HG02840 (cell line): ENCODE data around the gene NHSL1.

ENCODE experiments used
- ATAC-seq: cut with Tn5 transposase; IDR thresholded peaks from one replicate; pipeline ENCODE4 v1.9.1; 2021; ENCODE audit warnings: mild to moderate bottlenecking, moderate library complexity, moderate number of reproducible peaks; ENCODE audit not compliant: unreplicated experiment, low FRiP score

The NHSL1 gene

DNA sequence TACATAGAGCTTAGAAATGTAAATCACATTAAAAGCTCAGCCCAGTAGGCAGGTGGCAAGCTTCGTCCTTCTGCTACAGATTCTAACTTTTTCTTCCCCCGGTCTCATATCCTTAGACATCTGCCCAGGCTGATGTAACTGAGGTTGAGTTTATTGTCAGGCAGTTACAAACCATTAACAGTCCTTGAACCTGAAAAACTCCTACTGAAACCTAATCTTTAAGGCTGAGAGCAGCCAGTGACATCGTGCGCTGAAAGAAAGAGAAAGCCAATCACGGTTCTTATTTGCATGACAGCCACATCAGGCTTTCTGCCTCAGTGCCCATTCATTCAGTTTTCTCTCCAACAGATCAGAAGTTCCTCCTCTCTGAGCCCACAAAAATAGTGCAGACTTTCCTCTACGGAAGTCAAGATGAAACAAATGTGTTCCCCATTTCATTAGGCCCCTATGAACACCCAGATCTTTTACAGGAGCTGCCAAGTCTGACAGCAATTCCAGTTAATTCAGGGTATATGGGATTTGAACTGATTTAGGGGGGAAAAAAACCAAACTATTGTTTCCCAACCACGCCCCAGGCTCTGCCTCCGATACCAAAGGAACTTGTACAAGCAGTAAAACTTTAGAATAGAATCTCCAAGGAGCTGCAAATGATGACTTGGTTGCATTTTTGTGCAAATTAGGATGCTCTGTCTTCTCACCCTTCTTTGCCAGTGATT, at the start of gene NHSL1:
NHSL1 (minus strand) TSS at position 192 of the 716 bp plus-strand sequence. CDS start 204 bp downstream, outside the sequence.
- peak; percentile 68 for ATAC-seq

GRCh38 chr6:138546733-138547185, 47.5 kb upstream of the NHSL1 start:
- no peak for ATAC-seq

DNA sequence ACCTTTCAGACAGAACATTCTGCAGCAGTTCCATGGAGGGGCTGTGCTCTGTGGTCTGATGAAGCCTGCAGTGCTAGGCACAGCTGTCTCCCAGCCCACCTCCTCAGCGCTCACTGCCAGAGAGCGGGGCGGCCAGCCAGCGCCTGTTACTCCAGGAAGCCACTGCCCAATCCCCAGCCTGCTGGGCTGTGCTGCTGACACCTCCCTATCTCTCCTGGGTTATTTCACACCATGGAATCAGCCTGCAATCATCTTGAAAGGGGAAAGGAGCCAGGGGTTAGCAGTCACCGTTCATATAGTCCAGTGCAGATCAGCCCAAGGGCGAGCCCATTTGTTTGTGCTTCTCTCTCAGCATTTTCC, 46.3 kb upstream of the NHSL1 start:
- no peak for ATAC-seq

DNA sequence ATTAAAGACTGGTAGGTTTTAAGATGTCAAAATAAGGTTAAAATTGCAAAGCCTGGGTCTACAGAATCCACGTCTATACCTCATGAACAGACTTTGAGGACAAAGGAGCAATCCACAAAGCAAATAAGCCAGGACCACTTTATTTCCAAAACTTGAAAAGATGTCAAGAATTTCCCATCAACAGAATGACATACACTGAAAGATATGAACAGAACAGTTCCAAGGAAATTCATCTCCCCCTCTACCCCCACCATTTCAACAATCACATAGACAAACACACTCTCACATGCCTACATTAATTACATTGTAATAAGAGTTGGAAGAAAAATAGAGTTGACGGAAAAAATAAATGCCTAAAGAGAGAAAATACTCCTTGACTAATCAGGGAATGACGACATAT, 45.2 kb upstream of the NHSL1 start:
- no peak for ATAC-seq

DNA sequence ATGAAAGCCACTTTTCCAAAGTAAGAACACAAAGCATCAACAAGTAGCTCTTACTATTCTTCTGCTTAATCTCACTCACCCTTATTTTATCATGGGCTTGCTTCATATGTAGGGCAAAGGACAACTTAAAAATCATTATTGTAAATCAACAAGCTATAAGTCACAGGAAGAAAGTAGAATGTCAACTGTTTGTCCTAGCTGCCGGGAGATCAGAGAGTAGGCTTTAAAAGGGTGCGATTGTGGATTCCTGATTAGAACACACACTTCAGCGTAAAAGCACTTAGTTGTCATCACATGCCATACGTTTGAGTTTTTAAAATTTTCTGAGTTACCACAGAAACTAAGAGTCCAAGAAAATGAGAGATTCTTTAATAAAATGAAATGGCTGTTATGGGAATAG, 44.4 kb upstream of the NHSL1 start:
- ATAC-seq: no peak

DNA sequence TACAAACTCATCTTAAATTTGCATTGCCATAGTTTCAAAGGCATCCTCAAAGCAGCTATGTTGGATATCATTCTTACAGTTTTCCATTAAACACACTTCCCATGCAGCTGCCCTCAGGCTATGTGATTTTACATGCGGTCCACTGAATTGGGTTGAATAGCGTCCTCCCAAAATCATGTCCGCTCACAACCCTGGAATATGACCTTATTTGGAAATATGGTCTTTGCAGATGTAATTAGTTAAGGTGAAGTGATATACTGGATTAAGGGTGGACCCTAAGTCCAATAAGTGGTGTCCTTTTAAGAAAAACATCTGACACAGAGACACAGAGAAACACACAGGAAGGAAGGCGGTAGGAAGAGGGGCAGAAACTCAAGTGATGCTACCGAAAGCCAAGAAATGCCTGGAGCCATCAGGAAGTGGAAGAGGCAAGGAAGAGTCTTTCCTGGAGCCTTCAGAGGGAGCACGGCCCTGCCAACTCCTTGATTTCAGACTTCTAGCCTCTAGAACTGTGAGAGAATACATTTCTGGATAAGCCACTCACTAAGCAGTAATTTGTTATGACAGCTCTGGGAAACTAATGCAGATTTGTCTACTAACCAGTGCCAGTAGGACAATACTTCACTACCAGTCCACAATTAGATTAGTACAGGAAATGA, 42.7 kb upstream of the NHSL1 start:
- no peak for ATAC-seq

- no peak for ATAC-seq
Observed at GRCh38 chr6:138540468-138540867, 41.2 kb upstream of the NHSL1 start.

GRCh38 chr6:138539876-138540275, 40.6 kb upstream of the NHSL1 start:
- ATAC-seq: no peak

- no peak for ATAC-seq
Observed at GRCh38 chr6:138538390-138539031, 39.2 kb upstream of the NHSL1 start.

- ATAC-seq: no peak
Observed at GRCh38 chr6:138537106-138537505, 37.8 kb upstream of the NHSL1 start.

DNA sequence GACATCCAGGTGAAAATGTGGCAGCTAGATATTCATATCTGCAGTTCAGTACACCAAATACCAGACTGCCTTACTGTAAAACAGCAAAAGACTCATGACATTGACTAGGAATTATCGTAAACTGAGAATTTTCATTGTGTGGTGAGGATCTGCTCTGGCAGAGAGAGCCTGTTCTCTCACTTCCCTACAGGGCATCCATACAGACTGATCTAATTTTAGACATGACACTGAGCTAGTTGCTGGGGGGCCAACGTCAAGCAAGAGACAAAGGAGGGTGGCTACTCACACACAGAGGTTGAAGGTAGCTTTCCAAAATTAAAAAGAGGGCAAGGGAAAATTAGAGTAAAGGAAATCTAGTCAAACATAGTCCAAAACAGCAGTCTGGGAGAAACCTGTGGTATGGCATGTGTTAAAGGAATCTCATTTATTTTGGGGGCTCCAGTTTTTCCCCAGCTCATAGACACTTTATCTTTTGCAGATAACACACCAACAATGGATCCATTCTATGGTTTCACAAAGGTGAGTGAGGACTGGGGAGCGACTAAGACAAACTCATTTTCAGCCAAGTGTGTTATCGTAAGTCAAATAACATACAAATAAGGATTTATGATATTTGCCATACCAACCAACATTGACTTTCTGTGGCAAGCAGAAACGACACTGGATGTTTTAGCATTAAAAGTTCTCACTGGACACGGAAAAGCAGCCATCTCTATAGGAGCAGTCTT, 36.6 kb upstream of the NHSL1 start:
- no peak for ATAC-seq

DNA sequence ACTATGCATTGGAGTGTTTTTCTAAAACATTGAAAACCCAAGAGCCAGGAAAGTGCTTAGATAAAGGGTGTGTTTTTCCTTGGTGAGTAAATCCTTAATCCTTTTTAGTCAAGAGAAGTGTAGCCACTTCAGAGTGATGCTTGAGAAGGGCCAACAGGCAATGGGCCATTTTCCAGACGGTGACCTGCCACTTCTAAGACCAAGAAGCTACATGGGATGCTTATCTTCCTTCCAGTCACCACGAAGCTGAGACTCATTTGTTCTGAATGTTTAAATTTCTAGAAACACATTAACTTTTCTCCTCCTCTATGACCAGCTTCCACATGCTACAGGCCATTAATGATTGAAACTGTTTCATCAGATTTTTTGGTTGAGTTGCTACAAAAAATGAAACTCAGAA, 34.4 kb upstream of the NHSL1 start:
- no peak for ATAC-seq

DNA sequence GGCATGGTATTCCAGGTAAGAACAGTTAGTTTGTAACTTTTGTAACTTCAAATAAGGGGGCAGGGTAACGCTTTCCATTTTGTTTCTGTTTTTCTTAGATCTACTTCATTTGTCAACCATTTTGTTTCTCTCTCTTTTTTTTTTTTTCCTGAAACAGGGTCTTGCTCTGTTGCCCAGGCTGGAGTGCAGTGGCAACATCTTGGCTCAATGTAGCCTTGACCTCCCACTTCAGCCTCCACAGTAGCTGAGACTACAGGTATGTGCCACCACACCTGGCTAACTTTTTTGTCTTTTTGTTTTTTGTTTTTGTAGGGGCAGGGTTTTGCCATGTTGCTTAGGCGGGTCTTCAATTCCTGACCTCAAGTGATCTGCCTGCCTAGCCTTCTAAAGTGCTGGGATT, 32.1 kb upstream of the NHSL1 start:
- ATAC-seq: no peak

DNA sequence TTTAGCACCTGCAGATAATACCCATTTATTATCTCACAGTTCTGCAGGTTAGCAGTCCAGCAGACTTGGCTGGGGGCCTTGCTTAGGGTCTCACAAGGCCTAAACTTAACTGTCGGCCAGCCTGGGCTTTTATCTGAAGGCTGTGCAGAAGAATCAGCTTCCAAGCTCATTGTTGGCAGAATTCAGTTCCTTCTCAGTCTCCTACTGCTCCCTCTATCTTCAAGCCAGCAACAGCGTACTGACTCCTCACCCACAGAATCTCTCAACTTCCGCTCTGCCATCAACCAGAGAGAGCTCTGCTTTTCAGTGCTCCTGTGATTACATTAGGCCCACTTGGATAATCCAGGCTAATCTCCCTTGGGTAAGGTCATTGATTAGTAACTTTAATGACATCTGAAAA, 30.2 kb upstream of the NHSL1 start:
- ATAC-seq: no peak

DNA sequence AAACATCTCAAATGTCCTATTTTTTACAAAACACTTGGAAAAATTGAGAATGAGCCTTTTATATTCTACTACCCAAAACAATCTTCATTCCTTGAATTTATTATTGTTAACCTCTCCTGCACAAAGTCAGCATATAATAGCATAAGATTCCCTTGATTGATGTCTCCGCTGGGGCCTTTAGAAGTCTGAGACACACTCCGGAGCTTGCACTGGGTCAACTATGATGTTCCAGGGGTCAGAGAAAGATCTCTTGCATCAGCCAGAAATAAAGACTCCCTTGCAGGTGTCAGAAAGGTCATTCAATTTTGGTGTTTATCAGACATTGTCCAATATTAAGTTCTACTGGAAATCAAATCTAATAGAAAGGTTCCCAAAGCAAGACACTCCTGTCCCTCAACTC, 29.7 kb upstream of the NHSL1 start:
- no peak for ATAC-seq

- ATAC-seq: no peak
Observed at GRCh38 chr6:138528137-138528536, 28.8 kb upstream of the NHSL1 start.

DNA sequence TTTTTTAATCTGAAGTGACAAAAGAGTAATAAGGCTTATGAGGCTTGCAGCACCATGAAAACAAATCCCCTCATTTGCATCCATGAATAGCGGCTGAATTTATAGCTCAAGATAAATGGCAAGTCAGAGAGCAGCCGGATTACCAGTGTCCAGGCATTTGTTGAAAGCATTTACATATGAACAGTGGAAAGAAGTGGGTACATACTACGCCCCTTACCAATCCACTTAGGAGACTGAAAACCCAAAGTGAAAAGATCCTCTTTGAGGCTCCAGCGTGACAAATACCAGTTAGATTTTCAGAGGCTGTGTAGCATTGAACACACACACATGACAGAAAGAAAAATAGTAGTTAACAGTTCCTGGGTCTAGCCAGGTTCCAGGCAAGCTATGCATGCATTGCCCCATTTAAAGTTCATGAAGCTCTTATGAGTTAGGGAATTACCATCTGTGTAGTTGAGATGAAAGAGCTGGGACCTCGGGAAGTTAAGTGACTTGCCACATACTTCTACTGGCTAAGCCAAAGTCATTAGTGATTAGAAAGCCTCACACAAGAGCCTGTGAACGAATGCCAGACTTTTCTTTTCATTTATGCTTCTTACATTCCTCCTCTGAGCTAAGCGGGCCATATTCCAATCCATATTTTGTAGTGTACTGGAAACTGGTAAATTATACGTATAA, 28.3 kb upstream of the NHSL1 start:
- no peak for ATAC-seq

GRCh38 chr6:138526822-138527235, 27.5 kb upstream of the NHSL1 start:
- no peak for ATAC-seq

GRCh38 chr6:138525355-138525754, 26.1 kb upstream of the NHSL1 start:
- ATAC-seq: no peak

GRCh38 chr6:138524526-138524925, 25.2 kb upstream of the NHSL1 start:
- no peak for ATAC-seq
